H1 (cell line): ENCODE results near the gene DTNB. TPM values are rescaled to one million over a fixed set of nuclear protein-coding genes. Genes with fewer than 3 reads are reported as not detected.

Experiments
- CTCF ChIA-PET: fragments of 300-600 bp; sonication (Branson Sonifier 250); formaldehyde crosslinking; loops from one replicate; lab custom pipeline; 2021; ENCODE audit not compliant: partially characterized antibody; lab: Charles Lee
- POLR2A ChIA-PET: fragments of 300-600 bp; sonication (Branson Sonifier 250); formaldehyde crosslinking; loops from one replicate; lab custom pipeline; 2021; ENCODE audit warnings: inconsistent platforms; ENCODE audit not compliant: partially characterized antibody; lab: Charles Lee
- DNase-seq, 2 experiments: peaks; one replicate each; pipeline versions ENCODE4 v3.0.0 to v3.0.0-alpha.2; 2010 to 2022; ENCODE audit warnings: low spot score in 2 of 2, low read depth in 1 of 2, mixed read lengths in 1 of 2
- FAIRE-seq: peaks from 2 replicates; lab custom pipeline; 2011; peaks lifted over from hg19 to GRCh38; lab: Jason Lieb, UNC
- H2AFZ ChIP-seq: 2 replicates; pipeline ENCODE4 v1.8.1; 2012; ENCODE audit warnings: low read length, inconsistent platforms
- H2AK5ac ChIP-seq: 2 replicates; pipeline ENCODE4 v1.6.1; 2013; ENCODE audit warnings: low read depth, low read length
- H2BK120ac ChIP-seq: replicated peaks from 2 replicates; pipeline ENCODE3; 2013; ENCODE audit warnings: low read depth, low read length, inconsistent platforms
- H2BK12ac ChIP-seq: 2 replicates; pipeline ENCODE4 v1.6.1; 2013; ENCODE audit warnings: low read depth, low read length
- H2BK15ac ChIP-seq: 2 replicates; pipeline ENCODE4 v1.6.1; 2013; ENCODE audit warnings: low read length
- H2BK20ac ChIP-seq: 2 replicates; pipeline ENCODE4 v1.6.1; 2013; ENCODE audit warnings: low read length
- H2BK5ac ChIP-seq: 2 replicates; pipeline ENCODE4 v1.6.1; 2013; ENCODE audit warnings: low read depth, low read length
- H3K14ac ChIP-seq: 2 replicates; pipeline ENCODE4 v1.6.1; 2013; ENCODE audit warnings: inconsistent platforms; ENCODE audit not compliant: insufficient read length
- H3K18ac ChIP-seq: 2 replicates; pipeline ENCODE4 v1.6.1; 2013; ENCODE audit warnings: low read length; ENCODE audit errors: extremely low read depth
- H3K23ac ChIP-seq: 2 replicates; pipeline ENCODE4 v1.6.1; 2013; ENCODE audit warnings: inconsistent platforms; ENCODE audit not compliant: insufficient read length
- H3K23me2 ChIP-seq: 2 replicates; pipeline ENCODE4 v1.6.1; 2013; ENCODE audit warnings: low read depth, low read length
- H3K27ac ChIP-seq: 2 replicates; pipeline ENCODE4 v1.6.1; 2011; ENCODE audit warnings: low read depth, low read length, inconsistent platforms
- H3K27me3 ChIP-seq, 4 experiments: replicated peaks in 1 of 4; 1 replicate in 1 of 4; 2 replicates in 3 of 4; pipeline versions ENCODE4 v1.6.1 to v1.8.1; 2011 to 2013; ENCODE audit warnings: low read length in 3 of 4, mild to moderate bottlenecking in 3 of 4, inconsistent platforms in 2 of 4, mixed read lengths in 2 of 4, moderate library complexity in 1 of 4; ENCODE audit not compliant: control insufficient read depth in 3 of 4, insufficient read depth in 3 of 4; ENCODE audit errors: extremely low read depth in 1 of 4
- H3K36me3 ChIP-seq, 4 experiments: 2 replicates each; pipeline versions ENCODE4 v1.6.1 to v1.8.1; 2011 to 2013; ENCODE audit warnings: mild to moderate bottlenecking in 4 of 4, low read length in 3 of 4, moderate library complexity in 2 of 4, control low read depth in 1 of 4, inconsistent platforms in 1 of 4; ENCODE audit not compliant: insufficient read depth in 4 of 4, control insufficient read depth in 2 of 4
- H3K4ac ChIP-seq: replicated peaks from 2 replicates; pipeline ENCODE3; 2013; ENCODE audit warnings: low read length, low read depth, mixed read lengths, inconsistent platforms; ENCODE audit not compliant: insufficient read length
- H3K4me1 ChIP-seq, 4 experiments: replicated peaks in 1 of 4; 1 replicate in 1 of 4; 2 replicates in 3 of 4; pipeline versions ENCODE4 v1.6.1 to v1.8.1; 2011 to 2013; ENCODE audit warnings: low read length in 3 of 4, inconsistent platforms in 2 of 4, mixed read lengths in 1 of 4; ENCODE audit not compliant: insufficient read depth in 4 of 4, control insufficient read depth in 3 of 4
- H3K4me2 ChIP-seq, 2 experiments: 2 replicates each; pipeline versions ENCODE4 v1.6.1 to v1.8.1; 2011 to 2013; ENCODE audit warnings: low read depth in 2 of 2, low read length in 2 of 2, control low read depth in 1 of 2, inconsistent platforms in 1 of 2, mild to moderate bottlenecking in 1 of 2; ENCODE audit not compliant: insufficient read depth in 1 of 2
- H3K4me3 ChIP-seq, 4 experiments: fragments of 200-600, 300-600 bp in 1 of 4; sonication (generic), shearing (Covaris generic), sonication (Bioruptor Twin) in 1 of 4; 2 replicates each; pipeline versions ENCODE4 v1.5.1 to v1.8.1; 2011 to 2016; ENCODE audit warnings: low read length in 4 of 4, low read depth in 3 of 4, control low read depth in 2 of 4, inconsistent platforms in 2 of 4, mild to moderate bottlenecking in 2 of 4, mixed read lengths in 1 of 4, moderate library complexity in 1 of 4; ENCODE audit not compliant: insufficient read depth in 2 of 4; ENCODE audit errors: extremely low read depth in 1 of 4
- H3K56ac ChIP-seq: replicated peaks from 2 replicates; pipeline ENCODE3; 2013; ENCODE audit warnings: low read depth, mild to moderate bottlenecking, mixed read lengths, low read length, inconsistent platforms; ENCODE audit not compliant: insufficient read length
- H3K79me1 ChIP-seq: 2 replicates; pipeline ENCODE4 v1.6.1; 2013; ENCODE audit warnings: low read depth, low read length, control low read depth
- H3K79me2 ChIP-seq, 2 experiments: 2 replicates each; pipeline versions ENCODE4 v1.6.1 to v1.8.1; 2012 to 2013; ENCODE audit warnings: low read length in 2 of 2, mild to moderate bottlenecking in 2 of 2, inconsistent platforms in 1 of 2; ENCODE audit not compliant: insufficient read depth in 2 of 2, control insufficient read depth in 1 of 2
- H3K9ac ChIP-seq, 4 experiments: replicated peaks in 1 of 4; 1 replicate in 1 of 4; 2 replicates in 3 of 4; pipeline versions ENCODE4 v1.6.1 to v1.8.1; 2011 to 2013; ENCODE audit warnings: low read depth in 3 of 4, low read length in 3 of 4, control low read depth in 2 of 4, mild to moderate bottlenecking in 2 of 4, moderate library complexity in 2 of 4, inconsistent platforms in 1 of 4; ENCODE audit errors: extremely low read depth in 1 of 4
- H3K9me3 ChIP-seq, 2 experiments: 2 replicates each; pipeline versions ENCODE4 v1.6.1 to v1.8.1; 2012 to 2013; ENCODE audit warnings: mild to moderate bottlenecking in 2 of 2, moderate library complexity in 2 of 2, control low read depth in 1 of 2, inconsistent platforms in 1 of 2, low read depth in 1 of 2, low read length in 1 of 2, mixed read lengths in 1 of 2; ENCODE audit not compliant: insufficient read depth in 2 of 2
- H4K20me1 ChIP-seq, 2 experiments: replicated peaks in 1 of 2; 2 replicates each; pipeline versions ENCODE3 to v1.8.1; 2011 to 2013; ENCODE audit warnings: inconsistent platforms in 2 of 2, low read length in 2 of 2, mild to moderate bottlenecking in 1 of 2; ENCODE audit not compliant: insufficient read depth in 2 of 2, control insufficient read depth in 1 of 2
- H4K5ac ChIP-seq: 2 replicates; pipeline ENCODE4 v1.6.1; 2013; ENCODE audit warnings: low read length, low read depth, mixed read lengths, inconsistent platforms; ENCODE audit not compliant: insufficient read length
- H4K8ac ChIP-seq: 2 replicates; pipeline ENCODE4 v1.8.0; 2013; ENCODE audit warnings: mild to moderate bottlenecking, moderate library complexity, low read length, inconsistent platforms; ENCODE audit not compliant: insufficient read depth; ENCODE audit errors: extremely low read depth
- H4K91ac ChIP-seq: replicated peaks from 2 replicates; pipeline ENCODE3; 2013; ENCODE audit warnings: low read length, mixed read lengths, inconsistent platforms; ENCODE audit not compliant: insufficient read length
- USF2 ChIP-seq: IDR thresholded peaks from 2 replicates; pipeline ENCODE4 v1.6.1; 2011; ENCODE audit warnings: low read length, improper control_type of control experiment
- WGBS, 2 experiments: shearing (Covaris generic) in 1 of 2; methylation state at CpG; one replicate each; pipeline versions ENCODE4 v1.1.6 to v1.1.7; 2013 to 2015; ENCODE audit warnings: low lambda C conversion rate in 2 of 2, mixed read lengths in 2 of 2, inconsistent platforms in 1 of 2, low coverage in 1 of 2, missing lambda C conversion rate in 1 of 2; ENCODE audit not compliant: insufficient replicate concordance in 2 of 2, insufficient coverage in 1 of 2, insufficient read length in 1 of 2; ENCODE audit errors: extremely low coverage in 1 of 2, missing lambda C conversion rate in 1 of 2; 5-methylcytosine and 5-hydroxymethylcytosine counted together
- polyA plus RNA-seq, 7 experiments: library from polyadenylated mRNA; depleted of rRNA in 3 of 7; stranded (reverse) in 5 of 7; unstranded in 2 of 7; fragments of >200 nt in 5 of 7; fragments of 200-250 nt in 2 of 7; gene quantifications; 1 replicate in 5 of 7; 2 replicates in 1 of 7; 4 replicates in 1 of 7; pipeline versions ENCODE4 v1.2.1 to v1.2.3, GENCODE V29; 2011 to 2013; ENCODE audit warnings: missing spikeins in 2 of 7, mixed read lengths in 2 of 7
- total RNA-seq: library from RNA; stranded (reverse); fragmentation: NEBNext Ultra II Directional; extraction: Animal tissue kit (Norgen Biotek cat#: 25700); gene quantifications from 2 replicates; pipeline ENCODE4 v1.2.1, GENCODE V29; 2021

Gene DTNB
- total and polyA plus RNA-seq, 2 of the 8 experiments (the other 6 are each of a cell fraction or from before 2014, with no cell fraction given), result 39.6 to 49.5 TPM

DNA sequence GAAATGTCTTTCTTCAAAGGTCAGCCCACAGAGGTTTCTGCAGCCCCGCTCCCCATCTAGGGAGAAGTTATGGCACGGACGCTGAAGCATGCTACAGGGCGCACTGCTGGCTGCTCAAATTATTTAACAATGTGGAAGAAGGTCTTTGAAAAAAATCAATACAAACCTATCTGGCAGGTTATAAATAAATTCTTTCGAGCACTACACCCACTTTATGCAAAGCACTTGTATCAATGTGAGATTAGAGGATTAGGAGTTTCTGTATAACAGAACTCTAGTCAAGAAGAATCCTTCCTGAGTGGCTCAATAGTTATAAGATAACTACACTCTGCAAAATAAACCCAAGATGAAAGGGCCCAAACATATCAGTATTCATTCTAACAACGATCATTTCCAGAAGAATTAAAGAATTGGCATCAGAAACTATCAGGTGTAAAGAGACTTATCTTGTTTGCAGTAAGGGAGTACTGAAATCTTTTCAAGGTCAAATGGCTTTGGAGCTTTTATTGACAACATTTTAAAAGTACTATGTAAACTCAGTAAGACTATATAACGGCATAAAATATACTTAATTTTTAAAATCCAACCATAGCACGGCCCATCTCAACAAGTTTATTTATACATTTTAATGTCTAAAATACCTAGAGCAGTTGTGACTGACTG, 228.6 kb downstream of the DTNB start:
- H4K91ac ChIP-seq, result no peak overlapping the region
- no peaks in the 10 kb centered on the region for H3K79me1 ChIP-seq
- H3K36me3 ChIP-seq, result peaks cover 0 to 2% (median 0%) of the 10 kb centered on the region in 4 experiments; a peak in 1 of 8 replicates
- H3K27me3 ChIP-seq, result no peaks in the 10 kb centered on the region
- ChIA-PET CTCF (interaction anchor here (0.6 to 1.3 kb wide), 2 partner anchors 8 to 256 kb away, joined by 3 to 8 read pairs; no protein-coding TSS in a partner anchor), POLR2A (no interaction called here)
- no peak overlapping the region for H2BK12ac ChIP-seq
- H3K18ac ChIP-seq, result no peak overlapping the region
- no peak overlapping the region for H2AFZ ChIP-seq
- DNase-seq (no peak), FAIRE-seq (no peak)
- H4K5ac ChIP-seq, result no peak overlapping the region
- no peak overlapping the region for H3K4me2 ChIP-seq
- H3K4ac ChIP-seq, result no peak overlapping the region
- H2BK5ac ChIP-seq, result no peak overlapping the region
- no peak overlapping the region for H2BK120ac ChIP-seq
- no peak overlapping the region for H3K27ac ChIP-seq
- H3K4me3 ChIP-seq, result no peak overlapping the region
- no peak overlapping the region for H3K9ac ChIP-seq
- H4K20me1 ChIP-seq, result no peaks in the 10 kb centered on the region
- H3K23ac ChIP-seq, result no peak overlapping the region
- H2BK15ac ChIP-seq, result no peak overlapping the region
- H3K23me2 ChIP-seq, result no peaks in the 10 kb centered on the region
- no peak overlapping the region for H2AK5ac ChIP-seq
- H3K14ac ChIP-seq, result no peak overlapping the region
- WGBS, 2 experiments, result 90% methylated on average over 8 of the region's 8 CpGs; no CpG with 5 or more reads in 1 of the 2 experiments
- peaks cover 0 to 3% (median 0%) of the 10 kb centered on the region in 4 experiments; a peak in 3 of 7 replicates for H3K4me1 ChIP-seq
- H3K56ac ChIP-seq, result no peak overlapping the region
- H4K8ac ChIP-seq, result no peak overlapping the region
- TF ChIP-seq USF2, result no peak
- no peak overlapping the region for H2BK20ac ChIP-seq
- no peaks in the 10 kb centered on the region for H3K79me2 ChIP-seq
- no peaks in the 10 kb centered on the region for H3K9me3 ChIP-seq
